ENCODE data around the gene MOB1A. TPM values are rescaled to one million over a fixed set of nuclear protein-coding genes. Genes with fewer than 3 reads are reported as not detected.

Gene MOB1A
- polyA plus RNA-seq, 1 donor from 2014 or later, result 39.2 TPM

GRCh38 chr2:74183878-74184277, 5.2 kb upstream of the MOB1A start:
- H3K27me3 ChIP-seq (ENCODE audit: insufficient read depth, low read depth, low read length), result no peaks in the 10 kb centered on the region
- no peaks in the 10 kb centered on the region for H4K20me1 ChIP-seq (ENCODE audit: insufficient read depth)
- H3F3A ChIP-seq (ENCODE audit: insufficient read depth, low read length, poor library complexity, severe bottlenecking), result no peaks in the 10 kb centered on the region
- TF ChIP-seq CTCF (IDR thresholded peaks at IDR 0.05; ENCODE audit: poor library complexity, severe bottlenecking), result no peak
- no peak for TF ChIP-seq EZH2 (IDR thresholded peaks at IDR 0.05; ENCODE audit: borderline replicate concordance, insufficient read depth, low read length, poor library complexity, severe bottlenecking)
- H3K9me3 ChIP-seq (ENCODE audit: low read length), result no peaks in the 10 kb centered on the region
- H3K9me2 ChIP-seq (ENCODE audit: insufficient read depth, low read length), result no peaks in the 10 kb centered on the region
- no peaks in the 10 kb centered on the region for H3K36me3 ChIP-seq (ENCODE audit: insufficient read depth, low read length)
- H2AFZ ChIP-seq (ENCODE audit: low read depth, low read length), result no peak overlapping the region
- H3K27ac ChIP-seq (ENCODE audit: low read length), result no peak overlapping the region
- no peaks in the 10 kb centered on the region for H3K79me2 ChIP-seq (replicated peaks; ENCODE audit: insufficient read depth, low read length)
- H3K4me2 ChIP-seq (ENCODE audit: low read length), result no peak overlapping the region
- H3K9ac ChIP-seq (ENCODE audit: low read length), result no peak overlapping the region
- no peak overlapping the region for H3K4me3 ChIP-seq (ENCODE audit: low read length)

- H2AFZ ChIP-seq (ENCODE audit: low read depth, low read length), result no peak overlapping the region
- H3F3A ChIP-seq (ENCODE audit: insufficient read depth, low read length, poor library complexity, severe bottlenecking), result peaks cover 3% of the 10 kb centered on the region
- H3K9me2 ChIP-seq (ENCODE audit: insufficient read depth, low read length), result no peaks in the 10 kb centered on the region
- no peaks in the 10 kb centered on the region for H3K27me3 ChIP-seq (ENCODE audit: insufficient read depth, low read depth, low read length)
- H3K36me3 ChIP-seq (ENCODE audit: insufficient read depth, low read length), result no peaks in the 10 kb centered on the region
- H3K9ac ChIP-seq (ENCODE audit: low read length), result no peak overlapping the region
- no peak overlapping the region for H3K4me2 ChIP-seq (ENCODE audit: low read length)
- H4K20me1 ChIP-seq (ENCODE audit: insufficient read depth), result no peaks in the 10 kb centered on the region
- H3K27ac ChIP-seq (ENCODE audit: low read length), result no peak overlapping the region
- peaks cover 15% of the 10 kb centered on the region for H3K79me2 ChIP-seq (replicated peaks; ENCODE audit: insufficient read depth, low read length)
- H3K9me3 ChIP-seq (ENCODE audit: low read length), result no peaks in the 10 kb centered on the region
- no peak overlapping the region for H3K4me3 ChIP-seq (ENCODE audit: low read length)
- TF ChIP-seq REST (IDR thresholded peaks at IDR 0.05; ENCODE audit: borderline replicate concordance), result no peak
- TF ChIP-seq SMC3 (conservative IDR thresholded peaks at IDR 0.05; ENCODE audit: poor library complexity), result no peak
- TF ChIP-seq POLR2AphosphoS5 (IDR thresholded peaks at IDR 0.05), result no peak
- no peak for TF ChIP-seq CTCF (IDR thresholded peaks at IDR 0.05; ENCODE audit: poor library complexity, severe bottlenecking)
- TF ChIP-seq TAF1 (IDR thresholded peaks at IDR 0.05; ENCODE audit: low read depth), result no peak
- TF ChIP-seq MXI1 (conservative IDR thresholded peaks at IDR 0.05; ENCODE audit: poor library complexity, severe bottlenecking), result no peak
- TF ChIP-seq EZH2 (IDR thresholded peaks at IDR 0.05; ENCODE audit: borderline replicate concordance, insufficient read depth, low read length, poor library complexity, severe bottlenecking), result no peak
- no peak for TF ChIP-seq RAD21 (conservative IDR thresholded peaks at IDR 0.05)
- no peak for TF ChIP-seq EP300 (conservative IDR thresholded peaks at IDR 0.05; ENCODE audit: poor library complexity, severe bottlenecking)
These were observed 3.1 kb upstream of the MOB1A start for GRCh38 chr2:74181739-74182138.

All from neural cell (in vitro differentiated cells).